ENCODE data around the gene TSKU. TPM values are rescaled to one million over a fixed set of nuclear protein-coding genes. Genes with fewer than 3 reads are reported as not detected.
"Not testable (repeated sequence)": the region's sequence is repeated elsewhere in the genome, so short reads cannot be mapped to it uniquely, and the experiment has no call there.

Gene TSKU
- total RNA-seq, 4 donors from 2014 or later, result 153 to 281 (median 161) TPM

- DNase-seq (ENCODE audit: low spot score) (no peak), ATAC-seq (ENCODE audit: low FRiP score) (no peak)
- TF ChIP-seq, protein P1, sequence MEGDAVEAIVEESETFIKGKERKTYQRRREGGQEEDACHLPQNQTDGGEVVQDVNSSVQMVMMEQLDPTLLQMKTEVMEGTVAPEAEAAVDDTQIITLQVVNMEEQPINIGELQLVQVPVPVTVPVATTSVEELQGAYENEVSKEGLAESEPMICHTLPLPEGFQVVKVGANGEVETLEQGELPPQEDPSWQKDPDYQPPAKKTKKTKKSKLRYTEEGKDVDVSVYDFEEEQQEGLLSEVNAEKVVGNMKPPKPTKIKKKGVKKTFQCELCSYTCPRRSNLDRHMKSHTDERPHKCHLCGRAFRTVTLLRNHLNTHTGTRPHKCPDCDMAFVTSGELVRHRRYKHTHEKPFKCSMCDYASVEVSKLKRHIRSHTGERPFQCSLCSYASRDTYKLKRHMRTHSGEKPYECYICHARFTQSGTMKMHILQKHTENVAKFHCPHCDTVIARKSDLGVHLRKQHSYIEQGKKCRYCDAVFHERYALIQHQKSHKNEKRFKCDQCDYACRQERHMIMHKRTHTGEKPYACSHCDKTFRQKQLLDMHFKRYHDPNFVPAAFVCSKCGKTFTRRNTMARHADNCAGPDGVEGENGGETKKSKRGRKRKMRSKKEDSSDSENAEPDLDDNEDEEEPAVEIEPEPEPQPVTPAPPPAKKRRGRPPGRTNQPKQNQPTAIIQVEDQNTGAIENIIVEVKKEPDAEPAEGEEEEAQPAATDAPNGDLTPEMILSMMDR (IDR thresholded peaks at IDR 0.05), result no peak
Observed at GRCh38 chr11:76787911-76788596, 4.9 kb downstream of the TSKU start.

- TF ChIP-seq, protein P1 (IDR thresholded peaks at IDR 0.05), result no peak
- DNase-seq (ENCODE audit: low spot score) (no peak), ATAC-seq (ENCODE audit: low FRiP score) (no peak)
Observed at GRCh38 chr11:76788661-76789442, 5.7 kb downstream of the TSKU start.

DNA sequence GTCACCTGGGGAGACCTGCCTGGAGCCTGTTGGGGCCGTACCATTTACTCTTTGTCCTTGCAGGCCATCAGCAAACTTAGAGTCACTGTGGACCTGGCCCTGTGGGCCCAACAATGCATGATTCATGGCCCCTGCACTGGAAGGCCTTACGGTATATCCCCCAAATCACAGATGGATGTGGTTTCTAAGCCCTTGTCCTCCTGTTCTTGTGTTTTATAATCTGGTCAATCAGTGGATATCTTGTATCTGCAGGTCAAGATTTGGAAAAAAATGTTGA, 6.2 kb downstream of the TSKU start:
- TF ChIP-seq, protein P1 (IDR thresholded peaks at IDR 0.05), result no peak

DNA sequence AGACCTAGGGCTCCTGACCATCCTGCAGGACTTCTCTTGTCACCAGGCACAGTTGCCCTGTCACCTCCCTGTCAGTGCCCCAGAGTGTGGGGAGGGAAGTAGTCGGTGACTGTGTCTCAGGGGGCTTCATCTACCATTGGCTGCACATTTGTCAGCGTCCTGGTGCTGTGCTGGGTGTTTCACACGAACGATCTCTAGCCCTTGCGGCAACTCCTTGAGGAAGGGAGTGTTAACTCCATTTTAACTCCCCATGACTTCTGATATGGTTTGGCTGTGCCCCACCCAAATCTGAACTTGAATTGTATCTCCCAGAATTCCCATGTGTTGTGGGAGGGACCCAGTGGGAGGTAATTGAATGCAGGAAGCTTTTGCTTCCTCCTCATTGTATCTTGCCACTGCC, 7.1 kb downstream of the TSKU start:
- no peak for DNase-seq (ENCODE audit: low spot score)
- ATAC-seq (ENCODE audit: low FRiP score), result no peak
- TF ChIP-seq, protein P1 (IDR thresholded peaks at IDR 0.05), result no peak

More for the DNA sequence above, 6.2 kb downstream of the TSKU start:
- DNase-seq (ENCODE audit: low spot score) (no peak), ATAC-seq (ENCODE audit: low FRiP score) (no peak)

DNA sequence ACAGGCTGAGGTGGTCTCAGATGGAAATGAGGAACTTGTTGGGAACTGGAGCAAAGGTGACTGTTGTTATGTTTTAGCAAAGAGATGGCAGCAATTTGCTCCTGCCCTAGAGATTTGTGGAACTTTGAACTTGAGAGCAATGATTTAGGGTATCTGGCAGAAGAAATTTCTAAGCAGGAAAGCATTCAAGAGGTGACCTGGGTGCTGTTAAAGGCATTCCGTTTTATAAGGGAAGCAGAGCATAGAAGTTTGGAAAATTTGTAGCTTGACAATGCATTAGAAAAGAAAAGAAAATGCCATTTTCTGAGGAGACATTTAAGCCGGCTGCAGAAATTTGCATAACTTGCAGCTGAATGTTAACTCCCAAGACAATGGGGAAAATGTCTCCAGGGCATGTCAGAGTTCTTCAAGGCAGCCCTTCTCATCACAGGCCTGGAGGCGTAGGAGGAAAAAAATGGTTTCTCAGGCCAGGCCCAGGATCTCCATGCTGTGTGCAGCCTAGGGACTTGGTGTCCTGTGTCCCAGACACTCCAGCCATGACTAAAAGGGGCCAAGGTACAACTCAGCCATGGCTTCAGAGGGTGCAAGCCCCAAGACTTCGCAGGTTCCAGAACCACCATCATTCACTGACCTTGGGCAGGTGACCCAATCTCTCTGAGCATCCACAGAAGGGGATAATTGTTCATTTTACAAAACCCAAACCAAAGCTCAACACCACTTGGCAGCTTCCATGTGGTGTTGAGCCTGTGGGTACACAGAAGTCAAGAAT, 8.0 kb downstream of the TSKU start:
- ATAC-seq (ENCODE audit: low FRiP score); DNase-seq (ENCODE audit: low spot score): not testable (repeated sequence)

DNA sequence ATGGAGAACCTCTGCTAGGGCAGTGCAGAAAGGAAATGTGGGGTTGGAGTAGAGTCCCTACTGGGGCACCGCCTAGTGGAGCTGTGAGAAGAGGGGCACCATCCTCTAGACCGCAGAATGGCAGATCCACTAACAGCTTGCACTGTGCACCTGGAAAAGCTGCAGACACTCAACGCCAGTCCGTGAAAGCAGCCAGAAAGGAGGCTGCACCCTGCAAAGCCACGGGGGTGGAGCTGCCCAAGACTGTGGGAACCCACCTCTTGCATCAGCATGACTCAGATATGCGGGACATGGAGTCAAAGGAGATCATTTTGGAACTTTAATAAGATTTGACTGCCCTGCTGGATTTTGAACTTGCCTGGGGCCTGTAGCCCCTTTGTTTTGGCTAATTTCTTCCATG, 8.7 kb downstream of the TSKU start:
- TF ChIP-seq, protein P1 (IDR thresholded peaks at IDR 0.05), result no peak
- DNase-seq (ENCODE audit: low spot score) (no peak), ATAC-seq (ENCODE audit: low FRiP score) (no peak)

GRCh38 chr11:76792505-76793264, 9.5 kb downstream of the TSKU start:
- ATAC-seq (ENCODE audit: low FRiP score), result no peak
- TF ChIP-seq, protein P1 (IDR thresholded peaks at IDR 0.05), result no peak
- DNase-seq (ENCODE audit: low spot score), result no peak

Data from omental fat pad (tissue), 4 donors.